ENCODE measurements around the gene SPIRE1. TPM values are rescaled to one million over a fixed set of nuclear protein-coding genes. Genes with fewer than 3 reads are reported as not detected.

The SPIRE1 gene
- total and polyA plus RNA-seq, 5 donors from 2014 or later = 0.13 to 2.7 (median 0.55) TPM; not detected in 1

GRCh38 chr18:12477606-12478005 is 180.3 kb downstream of the SPIRE1 start:
- H3K9me3 ChIP-seq (ENCODE audit: control insufficient read depth in 2 of 2, low read length in 2 of 2) = no peaks in the 10 kb centered on the region
- no peaks in the 10 kb centered on the region for H3K9me3 Mint-ChIP-seq
- no peaks in the 10 kb centered on the region for H3K27me3 ChIP-seq (ENCODE audit: control insufficient read depth, insufficient read depth, low read length)
- H3K27me3 Mint-ChIP-seq = peaks cover 5% of the 10 kb centered on the region
- no peaks in the 10 kb centered on the region for H3K36me3 ChIP-seq (ENCODE audit: control insufficient read depth, insufficient read depth, low read length)
- ATAC-seq (ENCODE audit: low read depth in 2 of 2) = no peak
- no peak overlapping the region for H3K4me3 Mint-ChIP-seq
- H3K4me1 Mint-ChIP-seq = no peaks in the 10 kb centered on the region
- H3K27ac ChIP-seq (ENCODE audit: insufficient read depth, low read length, poor library complexity, severe bottlenecking) = no peak overlapping the region
- no peak overlapping the region for H3K4me3 ChIP-seq (ENCODE audit: low read depth, low read length)
- H3K27ac Mint-ChIP-seq = no peak overlapping the region
- no peaks in the 10 kb centered on the region for H3K4me1 ChIP-seq (ENCODE audit: control insufficient read depth, insufficient read depth, low read length, poor library complexity, severe bottlenecking)
- no peaks in the 10 kb centered on the region for H3K36me3 Mint-ChIP-seq
- no peak for DNase-seq

GRCh38 chr18:12476955-12477354 is 181.0 kb downstream of the SPIRE1 start:
- Mint-ChIP-seq H3K4me3 (no peak overlapping the region), H3K4me1 (no peaks in the 10 kb centered on the region), H3K9me3 (no peaks in the 10 kb centered on the region), H3K27ac (no peak overlapping the region), H3K27me3 (peaks cover 5% of the 10 kb centered on the region), H3K36me3 (no peaks in the 10 kb centered on the region)
- Histone ChIP-seq H3K27me3 (ENCODE audit: control insufficient read depth, insufficient read depth, low read length) (no peaks in the 10 kb centered on the region), H3K4me1 (ENCODE audit: control insufficient read depth, insufficient read depth, low read length, poor library complexity, severe bottlenecking) (no peaks in the 10 kb centered on the region), H3K4me3 (ENCODE audit: low read depth, low read length) (no peak overlapping the region), H3K27ac (ENCODE audit: insufficient read depth, low read length, poor library complexity, severe bottlenecking) (no peak overlapping the region), H3K36me3 (ENCODE audit: control insufficient read depth, insufficient read depth, low read length) (no peaks in the 10 kb centered on the region), H3K9me3 (ENCODE audit: control insufficient read depth in 2 of 2, low read length in 2 of 2) (no peaks in the 10 kb centered on the region)
- no peak for ATAC-seq (ENCODE audit: low read depth in 2 of 2)
- DNase-seq = no peak

GRCh38 chr18:12474876-12475275 is 183.0 kb downstream of the SPIRE1 start:
- Histone ChIP-seq H3K36me3 (ENCODE audit: control insufficient read depth, insufficient read depth, low read length) (no peaks in the 10 kb centered on the region), H3K27me3 (ENCODE audit: control insufficient read depth, insufficient read depth, low read length) (no peaks in the 10 kb centered on the region), H3K4me1 (ENCODE audit: control insufficient read depth, insufficient read depth, low read length, poor library complexity, severe bottlenecking) (no peaks in the 10 kb centered on the region), H3K4me3 (ENCODE audit: low read depth, low read length) (no peak overlapping the region), H3K9me3 (ENCODE audit: control insufficient read depth in 2 of 2, low read length in 2 of 2) (no peaks in the 10 kb centered on the region), H3K27ac (ENCODE audit: insufficient read depth, low read length, poor library complexity, severe bottlenecking) (no peak overlapping the region)
- no peak for DNase-seq
- Mint-ChIP-seq H3K9me3 (no peaks in the 10 kb centered on the region), H3K4me3 (no peak overlapping the region), H3K4me1 (no peaks in the 10 kb centered on the region), H3K36me3 (no peaks in the 10 kb centered on the region), H3K27me3 (peaks cover 16% of the 10 kb centered on the region), H3K27ac (no peak overlapping the region)
- no peak for ATAC-seq (ENCODE audit: low read depth in 2 of 2)

GRCh38 chr18:12474146-12474545 is 183.8 kb downstream of the SPIRE1 start:
- Histone ChIP-seq H3K4me1 (ENCODE audit: control insufficient read depth, insufficient read depth, low read length, poor library complexity, severe bottlenecking) (no peaks in the 10 kb centered on the region), H3K4me3 (ENCODE audit: low read depth, low read length) (no peak overlapping the region), H3K27ac (ENCODE audit: insufficient read depth, low read length, poor library complexity, severe bottlenecking) (no peak overlapping the region), H3K36me3 (ENCODE audit: control insufficient read depth, insufficient read depth, low read length) (no peaks in the 10 kb centered on the region), H3K27me3 (ENCODE audit: control insufficient read depth, insufficient read depth, low read length) (no peaks in the 10 kb centered on the region), H3K9me3 (ENCODE audit: control insufficient read depth in 2 of 2, low read length in 2 of 2) (no peaks in the 10 kb centered on the region)
- peaks cover 16% of the 10 kb centered on the region for H3K27me3 Mint-ChIP-seq
- ATAC-seq (ENCODE audit: low read depth in 2 of 2) = no peak
- H3K36me3 Mint-ChIP-seq = no peaks in the 10 kb centered on the region
- no peak overlapping the region for H3K27ac Mint-ChIP-seq
- no peaks in the 10 kb centered on the region for H3K4me1 Mint-ChIP-seq
- DNase-seq = no peak
- H3K4me3 Mint-ChIP-seq = no peak overlapping the region
- no peaks in the 10 kb centered on the region for H3K9me3 Mint-ChIP-seq

GRCh38 chr18:12470382-12471075 is 187.4 kb downstream of the SPIRE1 start:
- Mint-ChIP-seq H3K27me3 (peaks cover 16% of the 10 kb centered on the region), H3K4me1 (no peaks in the 10 kb centered on the region), H3K27ac (no peak overlapping the region), H3K4me3 (no peak overlapping the region), H3K9me3 (no peaks in the 10 kb centered on the region), H3K36me3 (no peaks in the 10 kb centered on the region)
- H3K27me3 ChIP-seq (ENCODE audit: control insufficient read depth, insufficient read depth, low read length) = no peaks in the 10 kb centered on the region
- ATAC-seq (ENCODE audit: low read depth in 2 of 2) = no peak
- H3K36me3 ChIP-seq (ENCODE audit: control insufficient read depth, insufficient read depth, low read length) = no peaks in the 10 kb centered on the region
- H3K27ac ChIP-seq (ENCODE audit: insufficient read depth, low read length, poor library complexity, severe bottlenecking) = no peak overlapping the region
- no peaks in the 10 kb centered on the region for H3K4me1 ChIP-seq (ENCODE audit: control insufficient read depth, insufficient read depth, low read length, poor library complexity, severe bottlenecking)
- H3K9me3 ChIP-seq (ENCODE audit: control insufficient read depth in 2 of 2, low read length in 2 of 2) = no peaks in the 10 kb centered on the region
- H3K4me3 ChIP-seq (ENCODE audit: low read depth, low read length) = no peak overlapping the region
- DNase-seq = no peak

GRCh38 chr18:12468445-12468844 is 189.5 kb downstream of the SPIRE1 start:
- Histone ChIP-seq H3K9me3 (ENCODE audit: control insufficient read depth in 2 of 2, low read length in 2 of 2) (no peaks in the 10 kb centered on the region), H3K4me3 (ENCODE audit: low read depth, low read length) (no peak overlapping the region), H3K4me1 (ENCODE audit: control insufficient read depth, insufficient read depth, low read length, poor library complexity, severe bottlenecking) (no peaks in the 10 kb centered on the region), H3K27ac (ENCODE audit: insufficient read depth, low read length, poor library complexity, severe bottlenecking) (no peak overlapping the region), H3K27me3 (ENCODE audit: control insufficient read depth, insufficient read depth, low read length) (no peaks in the 10 kb centered on the region), H3K36me3 (ENCODE audit: control insufficient read depth, insufficient read depth, low read length) (no peaks in the 10 kb centered on the region)
- H3K36me3 Mint-ChIP-seq = no peaks in the 10 kb centered on the region
- no peaks in the 10 kb centered on the region for H3K9me3 Mint-ChIP-seq
- H3K4me3 Mint-ChIP-seq = no peak overlapping the region
- peaks cover 16% of the 10 kb centered on the region for H3K27me3 Mint-ChIP-seq
- no peaks in the 10 kb centered on the region for H3K4me1 Mint-ChIP-seq
- DNase-seq (no peak), ATAC-seq (ENCODE audit: low read depth in 2 of 2) (no peak)
- no peak overlapping the region for H3K27ac Mint-ChIP-seq

- H3K27ac Mint-ChIP-seq = no peak overlapping the region
- no peaks in the 10 kb centered on the region for H3K4me1 Mint-ChIP-seq
- H3K27me3 ChIP-seq (ENCODE audit: control insufficient read depth, insufficient read depth, low read length) = no peaks in the 10 kb centered on the region
- no peak overlapping the region for H3K4me3 Mint-ChIP-seq
- no peaks in the 10 kb centered on the region for H3K27me3 Mint-ChIP-seq
- H3K27ac ChIP-seq (ENCODE audit: insufficient read depth, low read length, poor library complexity, severe bottlenecking) = no peak overlapping the region
- no peaks in the 10 kb centered on the region for H3K4me1 ChIP-seq (ENCODE audit: control insufficient read depth, insufficient read depth, low read length, poor library complexity, severe bottlenecking)
- H3K9me3 ChIP-seq (ENCODE audit: control insufficient read depth in 2 of 2, low read length in 2 of 2) = no peaks in the 10 kb centered on the region
- H3K4me3 ChIP-seq (ENCODE audit: low read depth, low read length) = no peak overlapping the region
- ATAC-seq (ENCODE audit: low read depth in 2 of 2) (no peak), DNase-seq (no peak)
- no peaks in the 10 kb centered on the region for H3K36me3 Mint-ChIP-seq
- no peaks in the 10 kb centered on the region for H3K36me3 ChIP-seq (ENCODE audit: control insufficient read depth, insufficient read depth, low read length)
- no peaks in the 10 kb centered on the region for H3K9me3 Mint-ChIP-seq
These were observed 193.2 kb downstream of the SPIRE1 start for GRCh38 chr18:12464731-12465130.

- Histone ChIP-seq H3K36me3 (ENCODE audit: control insufficient read depth, insufficient read depth, low read length) (no peaks in the 10 kb centered on the region), H3K4me3 (ENCODE audit: low read depth, low read length) (no peak overlapping the region), H3K9me3 (ENCODE audit: control insufficient read depth in 2 of 2, low read length in 2 of 2) (no peaks in the 10 kb centered on the region), H3K27me3 (ENCODE audit: control insufficient read depth, insufficient read depth, low read length) (no peaks in the 10 kb centered on the region), H3K27ac (ENCODE audit: insufficient read depth, low read length, poor library complexity, severe bottlenecking) (no peak overlapping the region), H3K4me1 (ENCODE audit: control insufficient read depth, insufficient read depth, low read length, poor library complexity, severe bottlenecking) (no peaks in the 10 kb centered on the region)
- Mint-ChIP-seq H3K36me3 (no peaks in the 10 kb centered on the region), H3K4me1 (no peaks in the 10 kb centered on the region), H3K9me3 (no peaks in the 10 kb centered on the region), H3K4me3 (no peak overlapping the region), H3K27ac (no peak overlapping the region), H3K27me3 (no peaks in the 10 kb centered on the region)
- DNase-seq (no peak), ATAC-seq (ENCODE audit: low read depth in 2 of 2) (no peak)
These were observed 194.7 kb downstream of the SPIRE1 start for GRCh38 chr18:12463191-12463590.
